ENCODE data around the gene LAMA2. TPM values are rescaled to one million over a fixed set of nuclear protein-coding genes. Genes with fewer than 3 reads are reported as not detected.

The LAMA2 gene
- total RNA-seq, 1 experiment from 2014 or later = 4.2 TPM

DNA sequence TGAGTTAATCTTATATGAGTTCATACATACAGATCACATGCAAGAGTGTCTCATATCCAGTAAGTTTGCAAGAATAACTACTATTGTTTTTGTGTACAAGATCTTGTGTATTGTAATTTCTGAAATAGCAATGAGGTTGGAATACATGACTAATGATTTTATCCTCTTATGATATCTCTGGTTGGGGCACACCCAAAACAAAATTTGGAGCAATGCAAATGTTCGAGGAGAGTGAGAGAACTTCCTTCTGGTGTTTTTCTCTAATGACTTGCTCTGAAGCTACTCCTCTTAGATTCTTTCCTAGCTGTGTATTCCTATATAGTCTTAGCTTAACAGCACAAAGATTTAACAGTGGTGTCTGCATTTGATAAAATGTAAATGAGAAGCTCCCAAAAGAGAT lies 252.5 kb downstream of the LAMA2 start:
- H3K9ac ChIP-seq (ENCODE audit: extremely low read depth, insufficient read length, low read length) = no peak overlapping the region
- no peaks in the 10 kb centered on the region for H3K9me3 Mint-ChIP-seq
- no peak overlapping the region for H3K18ac ChIP-seq (ENCODE audit: insufficient read length, low read depth, low read length)
- H3K23me2 ChIP-seq (ENCODE audit: insufficient read length, low read depth, low read length, poor library complexity, severe bottlenecking) = no peaks in the 10 kb centered on the region
- H2BK5ac ChIP-seq (ENCODE audit: insufficient read length, low read length) = no peak overlapping the region
- H3K56ac ChIP-seq (ENCODE audit: insufficient read length, low read depth, low read length) = no peak overlapping the region
- H3K4me2 ChIP-seq (ENCODE audit: insufficient read depth, insufficient read length, low read length) = no peak overlapping the region
- H3K23ac ChIP-seq (ENCODE audit: insufficient read length, low read depth, low read length) = no peak overlapping the region
- no peaks in the 10 kb centered on the region for H3K27me3 Mint-ChIP-seq (ENCODE audit: low read depth)
- no peak overlapping the region for H3K14ac ChIP-seq (ENCODE audit: insufficient read depth, low read length)
- TF ChIP-seq, protein P1, sequence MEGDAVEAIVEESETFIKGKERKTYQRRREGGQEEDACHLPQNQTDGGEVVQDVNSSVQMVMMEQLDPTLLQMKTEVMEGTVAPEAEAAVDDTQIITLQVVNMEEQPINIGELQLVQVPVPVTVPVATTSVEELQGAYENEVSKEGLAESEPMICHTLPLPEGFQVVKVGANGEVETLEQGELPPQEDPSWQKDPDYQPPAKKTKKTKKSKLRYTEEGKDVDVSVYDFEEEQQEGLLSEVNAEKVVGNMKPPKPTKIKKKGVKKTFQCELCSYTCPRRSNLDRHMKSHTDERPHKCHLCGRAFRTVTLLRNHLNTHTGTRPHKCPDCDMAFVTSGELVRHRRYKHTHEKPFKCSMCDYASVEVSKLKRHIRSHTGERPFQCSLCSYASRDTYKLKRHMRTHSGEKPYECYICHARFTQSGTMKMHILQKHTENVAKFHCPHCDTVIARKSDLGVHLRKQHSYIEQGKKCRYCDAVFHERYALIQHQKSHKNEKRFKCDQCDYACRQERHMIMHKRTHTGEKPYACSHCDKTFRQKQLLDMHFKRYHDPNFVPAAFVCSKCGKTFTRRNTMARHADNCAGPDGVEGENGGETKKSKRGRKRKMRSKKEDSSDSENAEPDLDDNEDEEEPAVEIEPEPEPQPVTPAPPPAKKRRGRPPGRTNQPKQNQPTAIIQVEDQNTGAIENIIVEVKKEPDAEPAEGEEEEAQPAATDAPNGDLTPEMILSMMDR (conservative IDR thresholded peaks at IDR 0.05) = no peak
- H2BK15ac ChIP-seq (ENCODE audit: low read depth, low read length) = no peak overlapping the region
- H3T11ph ChIP-seq (ENCODE audit: low read length) = no peak overlapping the region
- H3K27ac ChIP-seq (ENCODE audit: insufficient read length, low read depth, low read length) = no peak overlapping the region
- no peaks in the 10 kb centered on the region for H3K9me3 ChIP-seq (ENCODE audit: control insufficient read depth, low read depth, low read length)
- no peak overlapping the region for H2BK20ac ChIP-seq (ENCODE audit: low read depth, low read length, poor library complexity, severe bottlenecking)
- H3K36me3 Mint-ChIP-seq (ENCODE audit: insufficient read depth in 1 of 3, low read depth in 3 of 3) = no peaks in the 10 kb centered on the region
- no peak overlapping the region for H4K91ac ChIP-seq (ENCODE audit: insufficient read length, low read depth, low read length)
- H4K20me1 ChIP-seq (ENCODE audit: control insufficient read depth, insufficient read depth, insufficient read length) = no peaks in the 10 kb centered on the region
- H3K79me2 ChIP-seq (ENCODE audit: insufficient read depth, low read length) = no peaks in the 10 kb centered on the region
- no peaks in the 10 kb centered on the region for H3K4me1 ChIP-seq (ENCODE audit: insufficient read depth, low read length)
- H2AK5ac ChIP-seq (ENCODE audit: insufficient read length, low read length) = no peak overlapping the region
- H4K5ac ChIP-seq (ENCODE audit: insufficient read length, low read depth, low read length) = no peak overlapping the region
- no peak overlapping the region for H3K4me3 Mint-ChIP-seq
- DNase-seq = no peak
- H3K4me1 Mint-ChIP-seq = no peaks in the 10 kb centered on the region
- H4K8ac ChIP-seq (replicated peaks; ENCODE audit: insufficient read length, low read depth, low read length) = no peak overlapping the region
- H3K4ac ChIP-seq (ENCODE audit: low read depth, low read length) = no peak overlapping the region
- no peak overlapping the region for H3K27ac Mint-ChIP-seq
- H2BK12ac ChIP-seq (ENCODE audit: insufficient read length, low read depth, low read length) = no peak overlapping the region
- H3K27me3 ChIP-seq (ENCODE audit: insufficient read depth, low read length) = no peaks in the 10 kb centered on the region
- H2AFZ ChIP-seq (ENCODE audit: low read length) = no peak overlapping the region
- WGBS (ENCODE audit: extremely low coverage, insufficient read length, low lambda C conversion rate) = no CpG with 5 or more reads among the region's 1 CpG
- no peaks in the 10 kb centered on the region for H3K79me1 ChIP-seq (ENCODE audit: insufficient read depth, low read depth, low read length, poor library complexity, severe bottlenecking)
- H2BK120ac ChIP-seq (ENCODE audit: low read depth, low read length, poor library complexity, severe bottlenecking) = no peak overlapping the region
